Head of caudate nucleus (tissue), 42 donors: ENCODE data around the gene TMEM184A.

Source experiments
- DNase-seq, 42 donors: peaks; one replicate each; pipeline versions ENCODE4 v3.0.0 to v3.0.0-alpha.2; 2020 to 2021; ENCODE audit warnings: mixed read lengths in 7 of 42
- intact Hi-C: fragments of 100-400 bp; cut with DNase I; formaldehyde crosslinking; loops from one replicate; pipeline ENCODE4 v1.15.0; 2022

TMEM184A gene

DNA sequence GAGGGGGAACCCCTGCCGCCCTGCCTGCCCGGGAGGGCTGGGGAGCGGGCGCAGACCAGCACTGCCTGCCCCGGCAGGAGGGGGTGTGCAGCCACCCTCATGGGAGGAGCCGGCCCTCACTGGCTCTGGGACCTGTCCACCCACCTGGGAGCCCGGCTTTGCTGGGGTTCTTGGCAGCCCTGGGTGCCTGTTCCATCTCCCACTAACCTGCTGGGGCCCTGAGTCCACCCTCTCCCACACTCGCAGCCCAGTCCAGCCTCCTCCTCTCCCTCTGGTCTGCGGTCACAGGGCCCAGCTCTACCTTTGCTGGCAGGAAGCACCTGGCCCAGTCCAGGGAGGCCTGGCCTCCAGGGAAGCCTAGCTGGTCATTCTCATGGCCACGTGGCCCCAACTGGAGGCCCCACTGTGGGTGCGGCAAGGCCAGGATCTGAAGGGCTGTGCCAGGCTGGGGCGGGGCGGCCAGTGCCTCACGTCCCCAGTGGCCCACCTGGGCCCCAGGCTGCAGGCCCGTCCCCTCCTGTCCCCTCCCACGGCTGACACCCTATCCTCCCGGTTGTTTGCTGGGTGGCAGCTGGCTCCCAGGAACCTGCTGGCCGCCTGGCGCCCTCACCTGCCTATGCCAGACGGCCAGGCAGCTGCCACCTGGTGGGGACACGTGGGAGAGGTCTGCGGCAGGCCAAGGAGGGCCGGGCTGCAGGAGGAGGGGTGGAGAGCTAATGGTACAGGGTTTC is at the start of gene TMEM184A:
Gene TMEM184A, minus strand, starts transcription at position 393 of the 731 bp plus-strand sequence. CDS start 721 bp downstream, outside the sequence.
- no peak for DNase-seq
- intact Hi-C loops = no loop called here

DNA sequence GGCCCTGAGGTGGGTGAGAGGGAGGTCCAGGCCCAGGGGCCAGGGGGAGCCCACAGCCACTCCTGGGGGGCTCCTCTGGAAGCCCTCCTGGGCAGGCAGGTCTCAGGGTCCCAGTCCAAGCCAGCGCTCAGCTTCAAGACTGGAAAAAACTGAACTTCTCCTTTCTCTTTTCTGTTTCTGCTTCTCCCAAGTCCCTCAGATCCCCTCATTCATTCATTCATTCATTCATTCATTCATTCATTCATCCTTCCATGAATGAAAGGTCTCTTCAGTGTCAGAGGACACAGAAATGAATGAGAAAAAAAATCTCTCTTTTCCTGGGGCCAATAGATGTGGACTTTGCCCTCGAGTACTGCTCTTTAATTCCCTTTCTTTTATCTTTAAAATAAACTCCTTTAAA is 48.4 kb upstream of the TMEM184A start:
- intact Hi-C loops = no loop called here
- DNase-seq = no peak

DNA sequence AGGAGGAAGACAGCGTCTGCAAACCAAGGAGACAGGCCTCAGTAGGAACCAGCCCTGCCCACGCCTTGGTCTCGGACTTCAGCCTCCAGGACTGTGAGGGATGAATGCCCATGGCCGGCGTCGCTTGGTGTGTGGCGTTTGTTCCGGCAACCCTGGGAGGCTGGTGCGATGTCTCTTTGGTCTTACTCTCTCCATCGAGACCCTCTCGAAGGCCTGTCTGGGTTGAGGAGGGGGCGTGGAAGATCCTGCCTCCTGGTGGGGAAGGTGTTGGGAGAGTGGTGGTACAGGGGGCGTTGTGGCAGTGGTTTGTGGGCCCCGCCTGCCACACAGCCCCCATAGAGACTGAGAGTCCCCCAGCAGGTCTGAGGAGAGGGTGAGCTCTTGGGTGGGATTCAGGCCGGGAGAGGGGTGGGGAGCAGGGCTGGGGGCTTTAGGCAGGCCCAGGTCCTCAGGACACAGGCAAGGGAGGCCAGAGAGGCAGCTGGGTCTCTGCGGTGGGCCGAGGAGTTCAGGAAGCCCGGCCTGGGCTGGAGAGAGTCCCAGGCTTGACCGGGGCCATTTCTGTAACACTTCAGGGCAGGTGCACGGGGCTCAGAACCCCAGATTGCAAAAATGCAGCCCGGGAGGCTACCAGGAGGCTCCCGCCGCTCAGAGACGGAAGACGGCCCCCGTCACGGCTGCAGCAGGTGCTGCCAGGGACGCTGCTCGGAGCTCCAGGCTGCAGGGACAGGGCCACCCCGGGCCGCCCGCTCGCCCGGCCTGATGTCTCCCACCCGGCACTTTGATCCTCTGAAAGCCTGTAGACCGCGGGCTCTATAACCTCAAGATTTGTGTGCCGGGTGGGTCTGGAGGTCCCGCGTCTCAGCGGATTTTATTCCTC is 47.6 kb upstream of the TMEM184A start:
- no peak for DNase-seq
- intact Hi-C loops = no loop called here

DNA sequence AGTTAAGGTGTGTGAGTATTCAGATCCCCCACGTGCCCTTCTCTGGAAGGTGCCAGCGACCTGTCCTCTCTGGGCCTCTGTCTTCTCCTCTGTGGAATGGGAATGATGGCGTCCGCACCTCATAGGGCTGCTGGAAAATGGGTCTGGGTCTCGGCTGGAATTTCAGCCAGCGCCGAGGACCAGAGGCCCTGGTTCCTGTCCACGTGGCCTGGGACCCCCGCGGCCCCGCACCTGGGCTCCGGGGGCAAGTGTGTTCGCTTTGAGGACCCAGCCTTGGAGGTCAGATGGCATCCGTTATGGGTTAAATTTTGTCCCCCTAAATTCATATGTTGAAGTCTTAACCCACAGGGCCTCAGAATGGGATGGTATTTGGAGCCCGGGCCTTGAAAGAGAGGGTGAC is 46.4 kb upstream of the TMEM184A start:
- intact Hi-C loops = no loop called here
- DNase-seq = no peak

DNA sequence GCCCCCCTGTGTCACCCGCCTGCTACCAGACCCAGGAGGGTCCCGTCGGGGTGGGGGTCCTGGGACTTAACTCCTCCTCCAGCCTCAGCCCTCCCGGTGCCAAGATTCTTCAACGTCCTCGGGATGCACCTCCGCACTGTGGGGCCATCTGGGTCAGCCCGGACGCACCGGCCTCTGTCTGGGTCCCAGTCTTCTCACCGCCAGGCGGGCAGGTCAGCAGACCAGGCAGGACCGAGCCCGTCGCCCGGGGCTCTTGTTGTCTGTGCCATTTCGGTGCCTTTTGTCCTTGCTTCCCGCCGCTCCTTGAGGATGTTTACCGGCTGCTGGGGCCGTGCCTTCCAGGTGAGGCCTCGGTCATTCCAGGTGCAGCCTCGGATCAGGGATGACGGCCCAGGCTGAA is 46.0 kb upstream of the TMEM184A start:
- intact Hi-C loops = no loop called here
- DNase-seq = no peak

DNA sequence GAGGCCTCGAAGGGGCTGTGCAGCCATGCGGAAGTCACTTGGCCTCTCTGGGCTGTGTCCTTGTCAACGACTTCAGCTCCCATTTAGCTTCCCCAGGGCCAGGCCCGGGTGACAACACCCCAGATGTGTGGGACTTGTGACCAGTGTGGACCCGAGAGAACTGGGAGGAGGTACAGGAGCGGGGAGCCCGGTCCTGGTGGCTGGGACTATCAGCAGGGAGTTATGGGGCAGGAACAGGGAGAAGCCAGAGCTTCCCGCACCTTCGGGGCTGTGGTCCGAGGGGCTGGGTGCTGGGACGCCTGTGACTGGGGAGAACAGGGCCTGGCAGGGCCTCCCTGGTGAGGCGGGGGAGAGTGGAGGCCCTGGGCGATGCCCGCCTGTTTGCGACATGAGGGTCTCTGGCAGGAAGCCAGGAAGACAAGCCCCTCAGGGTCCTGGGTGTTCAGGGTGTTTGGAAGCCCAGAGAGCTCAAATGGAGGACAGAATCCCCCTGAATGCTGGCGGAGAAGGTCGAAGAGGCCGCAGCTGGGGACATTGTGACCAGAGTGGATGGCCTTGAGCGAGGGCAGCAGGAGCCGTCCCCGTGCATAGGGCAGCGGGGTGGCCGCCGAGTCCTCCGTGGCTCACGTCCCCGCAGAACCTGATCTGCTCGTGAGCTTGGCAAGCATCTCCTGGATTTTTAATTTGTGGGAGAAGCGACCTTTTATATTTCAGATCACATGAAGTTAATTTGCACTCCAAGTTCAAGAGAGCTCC is 43.8 kb upstream of the TMEM184A start:
- DNase-seq = no peak
- intact Hi-C loops = no loop called here

DNA sequence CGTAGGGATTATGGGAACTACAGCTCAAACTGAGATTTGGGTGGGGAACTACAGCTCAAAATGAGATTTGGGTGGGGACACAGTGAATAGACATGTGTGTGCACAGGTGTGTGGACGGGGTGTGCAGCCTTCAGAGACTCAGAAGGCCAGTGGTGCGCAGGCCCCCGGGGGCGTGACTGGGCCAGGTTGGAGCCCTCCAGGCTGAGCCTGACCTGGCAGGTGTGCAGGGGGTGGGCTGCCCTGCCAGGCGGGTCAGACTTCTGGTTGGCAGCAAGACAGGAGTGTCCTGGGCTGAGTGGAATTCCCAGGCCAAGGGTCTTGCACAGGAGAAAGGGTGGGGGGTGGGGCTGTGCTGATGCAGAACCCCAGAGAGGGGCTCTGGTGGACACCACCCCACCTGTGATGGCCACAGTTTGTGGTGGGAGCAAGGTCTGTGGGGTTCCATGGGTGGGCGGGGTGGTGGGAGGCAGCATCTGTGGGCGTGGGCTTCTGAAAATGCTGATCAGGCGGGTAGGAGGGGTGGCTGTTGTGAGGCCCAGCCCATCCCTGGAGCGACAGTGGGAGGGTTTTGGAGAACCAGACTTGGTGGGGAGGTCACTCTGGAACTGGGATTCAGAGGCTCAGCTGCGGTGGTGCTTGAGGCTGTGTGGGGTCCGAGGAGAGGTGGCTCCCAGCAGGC is 43.1 kb upstream of the TMEM184A start:
- intact Hi-C loops = no loop called here
- DNase-seq = no peak

DNA sequence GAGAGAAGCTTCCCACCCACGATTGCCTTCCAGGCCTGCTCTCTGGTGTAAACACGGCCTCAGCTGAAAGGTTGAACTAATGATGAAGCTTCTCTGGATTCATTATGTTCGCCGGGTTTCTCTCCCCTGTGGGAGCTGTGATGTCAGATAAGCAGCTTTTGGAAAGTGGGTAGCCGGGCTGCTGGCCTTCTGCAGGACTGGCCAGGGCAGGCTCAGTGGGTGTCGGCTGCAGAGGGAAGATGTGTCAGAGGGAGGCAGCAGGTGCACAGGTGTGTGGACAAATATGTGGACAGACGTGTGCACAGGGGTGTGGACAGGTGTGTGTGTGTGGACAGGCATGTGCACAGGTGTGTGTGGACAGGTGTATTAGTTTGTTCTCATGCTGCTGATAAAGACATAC is 42.3 kb upstream of the TMEM184A start:
- DNase-seq = no peak
- intact Hi-C loops = no loop called here

DNA sequence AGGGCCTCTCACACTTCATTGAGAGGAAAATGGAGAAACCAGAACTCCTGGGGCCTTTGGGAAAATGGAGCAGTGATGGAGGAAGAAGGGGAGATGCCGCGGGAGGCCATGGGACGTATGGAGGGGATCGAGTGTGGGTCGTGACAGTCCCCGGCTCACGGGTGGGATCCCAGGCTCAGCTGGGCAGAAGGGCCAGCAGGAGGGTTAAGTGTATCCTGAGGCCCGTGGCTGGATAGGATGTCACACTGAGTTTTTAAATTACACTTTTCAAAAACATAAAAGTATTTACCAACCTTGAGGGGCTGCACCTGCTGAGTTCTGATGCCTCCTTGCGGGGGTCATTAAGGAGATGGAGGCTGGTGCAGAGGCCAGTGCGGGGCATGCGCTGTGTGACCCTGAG is 41.8 kb upstream of the TMEM184A start:
- intact Hi-C loops = no loop called here
- no peak for DNase-seq

DNA sequence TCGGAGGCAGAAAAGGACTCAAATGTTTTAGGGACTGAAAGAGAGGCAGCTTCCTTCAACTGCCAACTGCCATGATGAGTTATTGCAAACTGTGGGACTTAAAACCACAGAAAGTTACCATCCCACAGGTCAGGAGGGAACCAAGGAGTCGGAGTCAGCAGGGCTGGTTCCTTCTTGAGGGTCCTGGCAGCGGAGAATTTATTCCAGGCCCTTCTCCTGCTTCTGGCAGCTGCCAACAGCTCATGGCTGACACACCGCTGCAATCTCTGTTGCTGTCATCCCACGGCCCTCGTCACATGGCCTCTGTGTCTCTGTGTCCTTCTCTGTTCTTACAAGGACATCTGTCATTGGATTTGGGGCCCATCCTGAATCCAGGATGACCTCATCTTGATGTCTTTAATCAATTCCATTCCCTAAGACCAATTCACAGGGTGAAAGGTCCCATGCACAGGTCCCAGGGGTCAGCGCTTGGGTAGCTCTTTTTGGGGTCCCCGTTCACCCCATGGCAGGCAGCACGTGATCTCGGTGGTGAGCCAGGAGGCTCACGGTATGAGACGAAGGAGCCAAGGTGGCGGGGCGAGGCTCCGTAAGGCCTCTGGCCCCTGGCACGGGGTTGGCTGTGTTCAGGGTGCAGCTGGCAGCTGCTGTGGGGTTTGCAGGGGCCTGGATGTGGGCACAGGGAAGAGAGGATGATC is 41.2 kb upstream of the TMEM184A start:
- DNase-seq = no peak
- intact Hi-C loops = no loop called here

DNA sequence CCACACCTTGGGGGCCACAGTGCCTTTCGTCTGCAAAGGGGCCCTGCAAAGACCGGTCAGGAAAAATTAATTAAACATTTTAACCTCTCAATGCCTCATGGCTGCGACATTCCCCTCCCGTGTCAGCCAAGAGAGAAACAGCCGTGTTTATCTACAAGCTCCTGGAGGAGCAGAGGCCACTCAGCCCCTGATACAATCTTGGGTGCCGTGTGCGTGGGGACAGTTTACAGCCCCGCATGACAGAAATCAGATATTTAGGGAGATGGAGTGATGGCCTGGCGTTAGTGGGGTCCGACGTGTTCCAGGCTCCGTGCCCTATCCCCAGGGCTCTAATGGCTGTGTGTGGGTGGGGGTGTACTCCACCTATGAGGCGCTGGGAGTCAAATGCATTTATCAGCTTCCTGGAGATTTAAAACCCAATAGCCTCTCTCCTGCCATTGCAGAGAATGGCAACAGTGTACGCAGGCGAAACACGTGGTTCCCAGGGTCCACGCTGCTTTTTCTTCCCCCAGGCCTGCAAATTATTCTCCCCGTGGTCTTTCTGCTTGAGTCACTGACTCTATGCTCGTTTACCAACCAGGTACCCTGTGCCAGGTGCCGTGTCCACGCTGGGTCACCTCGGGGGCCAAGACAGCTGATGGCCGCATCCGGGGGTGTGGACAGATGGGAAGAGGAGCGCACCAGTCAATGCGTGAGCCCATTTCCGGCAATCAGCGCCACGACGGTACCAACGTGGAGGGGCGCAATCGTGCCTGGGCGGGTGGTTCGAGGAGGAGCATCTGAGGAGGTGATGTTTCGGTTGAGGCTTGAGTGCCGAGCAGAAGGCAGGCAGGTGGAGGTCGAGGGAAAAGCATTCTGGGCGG is 40.4 kb upstream of the TMEM184A start:
- no peak for DNase-seq
- intact Hi-C loops = no loop called here

DNA sequence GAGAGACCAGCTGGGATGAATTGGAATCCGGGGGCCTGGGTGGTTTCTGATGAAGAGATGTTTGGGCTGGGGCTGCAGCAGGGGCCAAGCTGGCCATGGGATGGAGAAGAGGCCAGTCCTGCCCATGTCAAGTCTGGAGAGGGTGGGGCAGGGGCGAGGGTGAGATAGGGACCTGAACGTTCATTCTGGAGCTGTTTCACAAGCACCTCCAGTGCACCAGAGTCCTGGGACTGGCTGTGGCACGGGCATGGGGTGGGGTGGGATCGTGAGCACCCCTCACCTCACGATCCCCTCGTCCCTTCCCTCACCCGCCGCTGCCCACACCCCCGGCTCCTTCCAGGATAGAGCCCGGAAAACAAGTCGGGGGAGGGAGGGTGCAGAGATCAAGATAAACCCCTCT is 39.6 kb upstream of the TMEM184A start:
- DNase-seq = no peak

DNA sequence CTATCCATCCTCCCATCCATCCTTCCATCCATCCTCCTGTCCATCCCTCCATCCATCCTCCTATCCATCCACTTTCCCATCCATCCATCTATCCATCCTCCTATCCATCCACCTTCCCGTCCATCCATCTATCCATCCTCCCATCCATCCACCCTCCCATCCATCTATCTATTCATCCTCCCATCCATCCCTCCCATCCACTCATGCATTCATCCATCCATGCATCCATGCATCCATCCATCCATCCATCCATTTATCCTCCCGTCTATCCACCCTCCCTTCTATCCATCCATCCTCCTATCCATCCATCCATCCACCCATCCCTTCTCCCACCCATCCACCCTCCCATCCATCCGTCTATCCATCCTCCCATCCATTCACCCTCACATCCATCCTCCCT is 39.0 kb upstream of the TMEM184A start:
- no peak for DNase-seq
- intact Hi-C loops = no loop called here

More for the DNA sequence above, 39.6 kb upstream of the TMEM184A start:
- intact Hi-C loops = no loop called here

DNA sequence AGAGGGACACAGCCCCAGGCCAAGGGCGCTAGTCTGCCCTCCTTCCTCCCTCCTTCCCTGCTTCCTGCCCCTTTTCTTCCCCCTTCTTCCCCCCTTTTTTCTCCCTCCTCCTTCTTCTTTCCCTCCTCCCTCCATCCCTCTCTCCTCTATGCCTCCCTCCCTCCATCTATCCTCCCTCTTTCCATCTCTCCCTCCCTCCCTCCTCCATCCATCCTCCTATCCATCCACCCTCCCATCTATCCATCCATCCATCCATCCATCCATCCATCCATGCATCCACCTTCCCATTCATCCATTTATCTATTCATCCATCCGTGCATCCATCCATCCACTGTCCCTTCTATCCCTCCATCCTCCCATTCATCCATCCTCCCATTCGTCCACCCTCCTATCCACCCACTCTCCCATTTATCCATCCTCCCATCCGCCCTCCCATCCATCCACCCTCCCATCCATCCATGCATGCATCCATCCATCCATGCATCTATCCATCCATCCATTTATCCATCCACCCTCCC is 38.0 kb upstream of the TMEM184A start:
- intact Hi-C loops = no loop called here
- DNase-seq = no peak

DNA sequence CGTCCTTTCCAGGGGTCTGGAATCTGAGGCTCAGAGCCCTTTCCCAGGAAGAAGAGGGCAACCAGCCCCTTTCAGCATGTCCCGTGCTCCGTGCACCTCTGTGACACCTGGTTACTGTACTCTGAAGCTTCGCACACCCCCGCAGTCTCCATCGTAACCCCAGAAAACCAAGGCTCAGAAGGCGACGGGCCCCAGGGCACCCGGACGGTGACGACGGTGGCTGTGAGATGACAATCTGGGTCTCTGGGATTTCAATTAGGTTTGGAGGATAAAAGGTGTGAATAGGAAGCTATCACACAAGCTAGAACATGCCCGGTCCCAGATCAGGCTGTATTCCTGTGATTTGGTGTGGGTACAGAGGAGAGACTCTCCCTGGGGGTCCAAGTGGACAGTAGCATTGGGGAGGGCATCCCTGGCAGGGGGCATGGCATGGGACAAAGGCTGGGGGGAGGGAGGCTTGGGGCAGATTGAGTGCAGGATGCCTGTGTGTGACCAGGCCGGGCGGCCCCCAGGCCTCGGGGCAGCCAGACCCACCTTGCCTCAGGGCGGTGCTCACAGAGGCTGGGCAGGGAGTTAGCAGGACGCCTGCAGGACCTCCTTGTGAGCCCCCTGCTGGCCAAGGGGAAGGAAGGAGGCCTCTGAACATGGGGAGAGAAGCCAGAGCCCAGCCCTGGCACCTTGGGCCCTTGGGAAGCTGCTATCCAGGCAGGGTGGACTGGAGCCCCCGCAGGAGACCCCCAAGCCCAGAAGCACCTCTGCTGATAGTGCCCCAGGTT is 37.3 kb upstream of the TMEM184A start:
- DNase-seq = no peak

DNA sequence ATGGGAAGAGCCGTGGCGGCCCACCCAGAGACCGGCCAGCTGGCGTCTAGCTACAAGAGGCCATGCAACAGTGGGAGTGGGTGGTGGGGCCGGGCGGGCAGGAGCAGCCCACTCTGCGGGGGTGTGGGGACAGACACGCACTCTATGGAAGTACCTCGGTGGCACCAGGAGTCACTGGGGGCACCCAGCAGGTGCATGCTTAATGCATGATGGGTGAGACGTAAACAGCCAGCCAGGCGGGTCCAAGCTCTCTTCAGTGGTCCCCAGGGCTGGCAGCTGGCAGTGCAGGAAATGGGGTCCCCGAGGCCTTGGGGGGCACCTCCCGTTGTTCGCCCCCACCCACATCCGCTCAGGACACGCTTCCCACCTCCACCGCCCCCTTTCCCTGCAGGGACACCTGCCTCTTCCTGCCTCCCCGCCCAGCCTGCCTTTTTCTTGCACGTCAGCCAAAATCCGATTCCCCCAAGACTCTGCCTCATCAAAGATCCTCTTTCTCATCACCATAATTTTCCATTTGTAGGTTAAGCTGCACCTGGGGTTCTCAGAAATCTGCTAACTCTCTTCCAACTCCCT is 36.4 kb upstream of the TMEM184A start:
- intact Hi-C loops = no loop called here

More for the DNA sequence above, 37.3 kb upstream of the TMEM184A start:
- intact Hi-C loops = no loop called here

More for the DNA sequence above, 36.4 kb upstream of the TMEM184A start:
- no peak for DNase-seq
